WTC11 (cell line): ENCODE data around the gene CDC6. TPM values are rescaled to one million over a fixed set of nuclear protein-coding genes. Genes with fewer than 3 reads are reported as not detected.

Source experiments
- ATAC-seq: fragments of 200-7000 bp; cut with Tn5 transposase; 2 replicates; pipeline ENCODE4 v1.10.0; 2021; ENCODE audit warnings: mild to moderate bottlenecking, moderate library complexity
- CTCF ChIA-PET: fragments of 300-600 bp; sonication (Branson Sonifier 250); formaldehyde crosslinking; loops from one replicate; lab custom pipeline; 2021; ENCODE audit warnings: antibody characterized with exemption; lab: Charles Lee
- POLR2A ChIA-PET: fragments of 350-600 bp; sonication (Branson Sonifier 250); formaldehyde crosslinking; loops from one replicate; lab custom pipeline; 2021; ENCODE audit warnings: antibody characterized with exemption; lab: Charles Lee
- DNase-seq: peaks from one replicate; pipeline ENCODE4 v3.0.0; 2021; ENCODE audit warnings: low spot score
- H3K27ac Mint-ChIP-seq: 2 replicates; pipeline ENCODE4 v1.8.0; 2021; ENCODE audit warnings: mixed read lengths
- H3K27me3 Mint-ChIP-seq: 2 replicates; pipeline ENCODE4 v1.8.0; 2021; ENCODE audit warnings: low read depth, mild to moderate bottlenecking, moderate library complexity, mixed read lengths
- H3K36me3 Mint-ChIP-seq: 2 replicates; pipeline ENCODE4 v1.8.0; 2021; ENCODE audit warnings: mixed read lengths
- H3K4me1 Mint-ChIP-seq: 2 replicates; pipeline ENCODE4 v1.8.0; 2022; ENCODE audit warnings: mixed read lengths
- H3K4me3 Mint-ChIP-seq: 2 replicates; pipeline ENCODE4 v1.8.0; 2021; ENCODE audit warnings: mild to moderate bottlenecking, moderate library complexity, mixed read lengths
- H3K9me3 Mint-ChIP-seq: 2 replicates; pipeline ENCODE4 v1.8.0; 2021; ENCODE audit warnings: mixed read lengths
- AR ChIP-seq: fragments of 250-450 bp; sonication (Bioruptor Pico); IDR thresholded peaks from 2 replicates; pipeline ENCODE4 v1.9.0; 2021; ENCODE audit warnings: mild to moderate bottlenecking
- EMX1 ChIP-seq: fragments of 250-450 bp; sonication (Bioruptor Pico); IDR thresholded peaks from 2 replicates; pipeline ENCODE4 v1.8.0; 2021; ENCODE audit warnings: mild to moderate bottlenecking
- ESRRA ChIP-seq: sonication (generic); formaldehyde crosslinking; IDR thresholded peaks from 2 replicates; pipeline ENCODE4 v1.8.1; 2022; ENCODE audit warnings: mild to moderate bottlenecking, missing genetic modification reagents, borderline replicate concordance
- FOXJ3 ChIP-seq: sonication (generic); formaldehyde crosslinking; IDR thresholded peaks from 2 replicates; pipeline ENCODE4 v1.9.0; 2021; ENCODE audit warnings: missing genetic modification reagents, mild to moderate bottlenecking, borderline replicate concordance
- FOXP4 ChIP-seq: sonication (generic); formaldehyde crosslinking; IDR thresholded peaks from 2 replicates; pipeline ENCODE4 v1.8.0; 2022; ENCODE audit warnings: mild to moderate bottlenecking, missing genetic modification reagents
- MXD4 ChIP-seq: fragments of 250-450 bp; sonication (Bioruptor Pico); IDR thresholded peaks from 2 replicates; pipeline ENCODE4 v1.8.0; 2021; ENCODE audit warnings: mild to moderate bottlenecking, moderate library complexity, borderline replicate concordance
- MYBL2 ChIP-seq: sonication (generic); formaldehyde crosslinking; IDR thresholded peaks from 2 replicates; pipeline ENCODE4 v1.8.1; 2023; ENCODE audit warnings: mild to moderate bottlenecking, moderate library complexity, missing genetic modification reagents
- NFATC4 ChIP-seq: fragments of 250-450 bp; sonication (Bioruptor Pico); IDR thresholded peaks from 2 replicates; pipeline ENCODE4 v1.9.0; 2021; ENCODE audit warnings: mild to moderate bottlenecking
- NR1H2 ChIP-seq: sonication (generic); formaldehyde crosslinking; IDR thresholded peaks from 2 replicates; pipeline ENCODE4 v1.9.0; 2021; ENCODE audit warnings: mild to moderate bottlenecking, moderate library complexity, missing genetic modification reagents
- RORB ChIP-seq: fragments of 250-450 bp; sonication (Bioruptor Pico); IDR thresholded peaks from 2 replicates; pipeline ENCODE4 v1.9.0; 2021; ENCODE audit warnings: mild to moderate bottlenecking
- SOX15 ChIP-seq: fragments of 250-450 bp; sonication (Bioruptor Pico); IDR thresholded peaks from 2 replicates; pipeline ENCODE4 v1.9.0; 2021; ENCODE audit warnings: mild to moderate bottlenecking
- TEAD1 ChIP-seq: sonication (generic); formaldehyde crosslinking; IDR thresholded peaks from 2 replicates; pipeline ENCODE4 v1.8.0; 2022; ENCODE audit warnings: mild to moderate bottlenecking, missing genetic modification reagents
- TEAD4 ChIP-seq: sonication (generic); formaldehyde crosslinking; IDR thresholded peaks from 2 replicates; pipeline ENCODE4 v1.8.0; 2022; ENCODE audit warnings: mild to moderate bottlenecking, missing genetic modification reagents
- ZBTB21 ChIP-seq: sonication (generic); formaldehyde crosslinking; IDR thresholded peaks from 2 replicates; pipeline ENCODE4 v1.8.1; 2023; ENCODE audit warnings: mild to moderate bottlenecking, missing genetic modification reagents, borderline replicate concordance
- ZNF263 ChIP-seq: sonication (generic); formaldehyde crosslinking; IDR thresholded peaks from 2 replicates; pipeline ENCODE4 v1.8.1; 2022; ENCODE audit warnings: low read depth, mild to moderate bottlenecking, moderate library complexity, missing genetic modification reagents
- total RNA-seq: library from RNA; stranded (reverse); gene quantifications from 3 replicates; pipeline ENCODE4 v1.2.3, GENCODE V29; 2021
- TF ChIP-seq, protein P1 (sequence below): sonication (generic); formaldehyde crosslinking; IDR thresholded peaks from 2 replicates; pipeline ENCODE4 v1.8.1; 2022; ENCODE audit warnings: low read depth, mild to moderate bottlenecking, moderate library complexity, missing genetic modification reagents, borderline replicate concordance
- TF ChIP-seq, protein P2 (sequence below): fragments of 250-450 bp; sonication (Bioruptor Pico); IDR thresholded peaks from 2 replicates; pipeline ENCODE4 v1.9.0; 2021; ENCODE audit warnings: mild to moderate bottlenecking
- TF ChIP-seq, protein P3 (sequence below): sonication (generic); formaldehyde crosslinking; IDR thresholded peaks from 2 replicates; pipeline ENCODE4 v1.8.1; 2023; ENCODE audit warnings: mild to moderate bottlenecking, missing genetic modification reagents
- TF ChIP-seq, protein P4 (sequence below): sonication (generic); formaldehyde crosslinking; IDR thresholded peaks from 2 replicates; pipeline ENCODE4 v1.8.1; 2023; ENCODE audit warnings: mild to moderate bottlenecking, missing genetic modification reagents, moderate library complexity
- TF ChIP-seq, protein P5 (sequence below): sonication (generic); formaldehyde crosslinking; IDR thresholded peaks from 2 replicates; pipeline ENCODE4 v1.8.0; 2022; ENCODE audit warnings: mild to moderate bottlenecking, missing genetic modification reagents
- TF ChIP-seq, protein P6 (sequence below): fragments of 200-600 bp; IDR thresholded peaks from 2 replicates; pipeline ENCODE4 v1.8.0; 2022; ENCODE audit warnings: antibody characterized with exemption

The CDC6 gene
- total RNA-seq, 1 experiment from 2014 or later = 125 TPM

GRCh38 chr17:40243761-40244160, 43.9 kb upstream of the CDC6 start:
- H3K9me3 Mint-ChIP-seq = no peaks in the 10 kb centered on the region
- H3K27ac Mint-ChIP-seq = no peak overlapping the region
- no peak for DNase-seq
- H3K4me3 Mint-ChIP-seq = no peak overlapping the region
- ChIA-PET CTCF (interaction anchor here (0.5 to 4.8 kb wide), 4 partner anchors 9 to 111 kb away, joined by 3 to 35 read pairs (median 3); partner anchors contain the start of gene WIPF2), POLR2A (no interaction called here)
- no peak for TF ChIP-seq TEAD1 (CRISPR knock-in tag)
- TF ChIP-seq, protein P1, sequence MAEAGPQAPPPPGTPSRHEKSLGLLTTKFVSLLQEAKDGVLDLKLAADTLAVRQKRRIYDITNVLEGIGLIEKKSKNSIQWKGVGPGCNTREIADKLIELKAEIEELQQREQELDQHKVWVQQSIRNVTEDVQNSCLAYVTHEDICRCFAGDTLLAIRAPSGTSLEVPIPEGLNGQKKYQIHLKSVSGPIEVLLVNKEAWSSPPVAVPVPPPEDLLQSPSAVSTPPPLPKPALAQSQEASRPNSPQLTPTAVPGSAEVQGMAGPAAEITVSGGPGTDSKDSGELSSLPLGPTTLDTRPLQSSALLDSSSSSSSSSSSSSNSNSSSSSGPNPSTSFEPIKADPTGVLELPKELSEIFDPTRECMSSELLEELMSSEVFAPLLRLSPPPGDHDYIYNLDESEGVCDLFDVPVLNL (CRISPR knock-in tag) = no peak
- ATAC-seq = no peak
- H3K4me1 Mint-ChIP-seq = no peaks in the 10 kb centered on the region
- no peaks in the 10 kb centered on the region for H3K36me3 Mint-ChIP-seq
- H3K27me3 Mint-ChIP-seq = no peaks in the 10 kb centered on the region

GRCh38 chr17:40244255-40244654, 43.4 kb upstream of the CDC6 start:
- Mint-ChIP-seq H3K4me3 (no peak overlapping the region), H3K9me3 (no peaks in the 10 kb centered on the region), H3K36me3 (no peaks in the 10 kb centered on the region), H3K4me1 (no peaks in the 10 kb centered on the region), H3K27ac (no peak overlapping the region; the same call in 1 of the 2 replicates), H3K27me3 (no peaks in the 10 kb centered on the region)
- DNase-seq (no peak), ATAC-seq (no peak)
- POLR2A ChIA-PET = no interaction called here
- TF ChIP-seq ZNF263 (CRISPR knock-in tag) (no peak), ESRRA (CRISPR knock-in tag) (no peak), ZBTB21 (CRISPR knock-in tag) (no peak), FOXJ3 (CRISPR knock-in tag) (no peak), SOX15 (no peak), MYBL2 (CRISPR knock-in tag) (no peak), NFATC4 (CRISPR knock-in tag) (no peak), FOXP4 (CRISPR knock-in tag) (no peak), EMX1 (no peak), AR (no peak), MXD4 (CRISPR knock-in tag) (no peak), TEAD4 (no peak), NR1H2 (CRISPR knock-in tag) (no peak), RORB (CRISPR knock-in tag) (no peak), TEAD1 (CRISPR knock-in tag) (no peak)
- TF ChIP-seq, protein P2, sequence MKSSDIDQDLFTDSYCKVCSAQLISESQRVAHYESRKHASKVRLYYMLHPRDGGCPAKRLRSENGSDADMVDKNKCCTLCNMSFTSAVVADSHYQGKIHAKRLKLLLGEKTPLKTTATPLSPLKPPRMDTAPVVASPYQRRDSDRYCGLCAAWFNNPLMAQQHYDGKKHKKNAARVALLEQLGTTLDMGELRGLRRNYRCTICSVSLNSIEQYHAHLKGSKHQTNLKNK (CRISPR knock-in tag) = no peak
- TF ChIP-seq, protein P3, sequence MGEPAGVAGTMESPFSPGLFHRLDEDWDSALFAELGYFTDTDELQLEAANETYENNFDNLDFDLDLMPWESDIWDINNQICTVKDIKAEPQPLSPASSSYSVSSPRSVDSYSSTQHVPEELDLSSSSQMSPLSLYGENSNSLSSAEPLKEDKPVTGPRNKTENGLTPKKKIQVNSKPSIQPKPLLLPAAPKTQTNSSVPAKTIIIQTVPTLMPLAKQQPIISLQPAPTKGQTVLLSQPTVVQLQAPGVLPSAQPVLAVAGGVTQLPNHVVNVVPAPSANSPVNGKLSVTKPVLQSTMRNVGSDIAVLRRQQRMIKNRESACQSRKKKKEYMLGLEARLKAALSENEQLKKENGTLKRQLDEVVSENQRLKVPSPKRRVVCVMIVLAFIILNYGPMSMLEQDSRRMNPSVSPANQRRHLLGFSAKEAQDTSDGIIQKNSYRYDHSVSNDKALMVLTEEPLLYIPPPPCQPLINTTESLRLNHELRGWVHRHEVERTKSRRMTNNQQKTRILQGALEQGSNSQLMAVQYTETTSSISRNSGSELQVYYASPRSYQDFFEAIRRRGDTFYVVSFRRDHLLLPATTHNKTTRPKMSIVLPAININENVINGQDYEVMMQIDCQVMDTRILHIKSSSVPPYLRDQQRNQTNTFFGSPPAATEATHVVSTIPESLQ = no peak
- TF ChIP-seq, protein P4, sequence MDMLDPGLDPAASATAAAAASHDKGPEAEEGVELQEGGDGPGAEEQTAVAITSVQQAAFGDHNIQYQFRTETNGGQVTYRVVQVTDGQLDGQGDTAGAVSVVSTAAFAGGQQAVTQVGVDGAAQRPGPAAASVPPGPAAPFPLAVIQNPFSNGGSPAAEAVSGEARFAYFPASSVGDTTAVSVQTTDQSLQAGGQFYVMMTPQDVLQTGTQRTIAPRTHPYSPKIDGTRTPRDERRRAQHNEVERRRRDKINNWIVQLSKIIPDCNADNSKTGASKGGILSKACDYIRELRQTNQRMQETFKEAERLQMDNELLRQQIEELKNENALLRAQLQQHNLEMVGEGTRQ (CRISPR knock-in tag) = no peak
- TF ChIP-seq, protein P5, sequence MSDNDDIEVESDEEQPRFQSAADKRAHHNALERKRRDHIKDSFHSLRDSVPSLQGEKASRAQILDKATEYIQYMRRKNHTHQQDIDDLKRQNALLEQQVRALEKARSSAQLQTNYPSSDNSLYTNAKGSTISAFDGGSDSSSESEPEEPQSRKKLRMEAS (CRISPR knock-in tag) = no peak
- TF ChIP-seq, protein P6, sequence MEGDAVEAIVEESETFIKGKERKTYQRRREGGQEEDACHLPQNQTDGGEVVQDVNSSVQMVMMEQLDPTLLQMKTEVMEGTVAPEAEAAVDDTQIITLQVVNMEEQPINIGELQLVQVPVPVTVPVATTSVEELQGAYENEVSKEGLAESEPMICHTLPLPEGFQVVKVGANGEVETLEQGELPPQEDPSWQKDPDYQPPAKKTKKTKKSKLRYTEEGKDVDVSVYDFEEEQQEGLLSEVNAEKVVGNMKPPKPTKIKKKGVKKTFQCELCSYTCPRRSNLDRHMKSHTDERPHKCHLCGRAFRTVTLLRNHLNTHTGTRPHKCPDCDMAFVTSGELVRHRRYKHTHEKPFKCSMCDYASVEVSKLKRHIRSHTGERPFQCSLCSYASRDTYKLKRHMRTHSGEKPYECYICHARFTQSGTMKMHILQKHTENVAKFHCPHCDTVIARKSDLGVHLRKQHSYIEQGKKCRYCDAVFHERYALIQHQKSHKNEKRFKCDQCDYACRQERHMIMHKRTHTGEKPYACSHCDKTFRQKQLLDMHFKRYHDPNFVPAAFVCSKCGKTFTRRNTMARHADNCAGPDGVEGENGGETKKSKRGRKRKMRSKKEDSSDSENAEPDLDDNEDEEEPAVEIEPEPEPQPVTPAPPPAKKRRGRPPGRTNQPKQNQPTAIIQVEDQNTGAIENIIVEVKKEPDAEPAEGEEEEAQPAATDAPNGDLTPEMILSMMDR = no peak
- CTCF ChIA-PET = interaction anchor here (0.6 to 4.8 kb wide), 4 partner anchors 20 to 1776 kb away, joined by 3 to 35 read pairs (median 4); partner anchors contain the start of gene WIPF2
